ENCODE results near the gene EIF4EBP3.
A peak's percentile ranks its signal among the peaks of the same experiment; 100 is the strongest.

EIF4EBP3 gene

GRCh38 chr5:140547508-140548299, at the start of gene EIF4EBP3:
EIF4EBP3 (plus strand) TSS chr5:140547662; CDS start chr5:140547738, 76 bp downstream.
- peak; percentile 73 for DNase-seq (ENCODE audit: low read depth, low spot score)
- peak within 1 kb of the TSS; percentile 83 for H3K27ac ChIP-seq

GRCh38 chr5:140497897-140498296, 49.6 kb upstream of the EIF4EBP3 start:
- H3K27ac ChIP-seq, result no peak overlapping the region

GRCh38 chr5:140498591-140498990, 48.9 kb upstream of the EIF4EBP3 start:
- H3K27ac ChIP-seq, result no peak overlapping the region
- DNase-seq (ENCODE audit: low read depth, low spot score), result no peak

More at GRCh38 chr5:140497897-140498296, 49.6 kb upstream of the EIF4EBP3 start:
- DNase-seq (ENCODE audit: low read depth, low spot score), result no peak

- DNase-seq (ENCODE audit: low read depth, low spot score), result no peak
- H3K27ac ChIP-seq, result no peak overlapping the region
Measured at GRCh38 chr5:140502834-140503233, 44.6 kb upstream of the EIF4EBP3 start.

GRCh38 chr5:140509898-140510297, 37.6 kb upstream of the EIF4EBP3 start:
- no peak for DNase-seq (ENCODE audit: low read depth, low spot score)
- H3K27ac ChIP-seq, result no peak overlapping the region

- H3K27ac ChIP-seq, result no peak overlapping the region
- DNase-seq (ENCODE audit: low read depth, low spot score), result no peak
Measured at GRCh38 chr5:140513124-140513523, 34.3 kb upstream of the EIF4EBP3 start.

- no peak overlapping the region for H3K27ac ChIP-seq
- no peak for DNase-seq (ENCODE audit: low read depth, low spot score)
Measured at GRCh38 chr5:140524003-140524402, 23.5 kb upstream of the EIF4EBP3 start.

GRCh38 chr5:140540227-140540626, 7.2 kb upstream of the EIF4EBP3 start:
- no peak for DNase-seq (ENCODE audit: low read depth, low spot score)

GRCh38 chr5:140542972-140543371, 4.5 kb upstream of the EIF4EBP3 start:
- no peak for DNase-seq (ENCODE audit: low read depth, low spot score)
- no peak overlapping the region for H3K27ac ChIP-seq

More at GRCh38 chr5:140540227-140540626, 7.2 kb upstream of the EIF4EBP3 start:
- peak overlapping the region; percentile 20 for H3K27ac ChIP-seq

- no peak for DNase-seq (ENCODE audit: low read depth, low spot score)
- no peak overlapping the region for H3K27ac ChIP-seq
Measured at GRCh38 chr5:140544986-140545385, 2.5 kb upstream of the EIF4EBP3 start.

GRCh38 chr5:140545606-140546005, 1.9 kb upstream of the EIF4EBP3 start:
- H3K27ac ChIP-seq, result no peak overlapping the region
- DNase-seq (ENCODE audit: low read depth, low spot score), result no peak

- peak overlapping the region; percentile 83 for H3K27ac ChIP-seq
- DNase-seq (ENCODE audit: low read depth, low spot score), result no peak
Measured at GRCh38 chr5:140546851-140547507, 483 bp upstream of the EIF4EBP3 start.

GRCh38 chr5:140548300-140548688, 832 bp downstream of the EIF4EBP3 start:
- H3K27ac ChIP-seq, result peak overlapping the region; percentile 83
- no peak for DNase-seq (ENCODE audit: low read depth, low spot score)

GRCh38 chr5:140548791-140549190, 1.3 kb downstream of the EIF4EBP3 start:
- peak overlapping the region; percentile 83 for H3K27ac ChIP-seq
- no peak for DNase-seq (ENCODE audit: low read depth, low spot score)

- peak overlapping the region; percentile 83 for H3K27ac ChIP-seq
- DNase-seq (ENCODE audit: low read depth, low spot score), result no peak
Measured at GRCh38 chr5:140549237-140550144, 2.0 kb downstream of the EIF4EBP3 start.

- DNase-seq (ENCODE audit: low read depth, low spot score), result no peak
- H3K27ac ChIP-seq, result peak overlapping the region; percentile 83
Measured at GRCh38 chr5:140550147-140551079, 3.0 kb downstream of the EIF4EBP3 start.

- peak overlapping the region; percentile 73 for H3K27ac ChIP-seq
- no peak for DNase-seq (ENCODE audit: low read depth, low spot score)
Measured at GRCh38 chr5:140551872-140552271, 4.4 kb downstream of the EIF4EBP3 start.

- DNase-seq (ENCODE audit: low read depth, low spot score), result peak; percentile 67
Measured at GRCh38 chr5:140553657-140554056, 6.2 kb downstream of the EIF4EBP3 start.

GRCh38 chr5:140554454-140554853, 7.0 kb downstream of the EIF4EBP3 start:
- peak overlapping the region; percentile 73 for H3K27ac ChIP-seq
- no peak for DNase-seq (ENCODE audit: low read depth, low spot score)

More at GRCh38 chr5:140553657-140554056, 6.2 kb downstream of the EIF4EBP3 start:
- H3K27ac ChIP-seq, result peak overlapping the region; percentile 73
